Kidney (tissue), 11 donors: ENCODE data around the gene ZNG1A. TPM values are rescaled to one million over a fixed set of nuclear protein-coding genes. Genes with fewer than 3 reads are reported as not detected.
"Not testable (repeated sequence)": the region's sequence is repeated elsewhere in the genome, so short reads cannot be mapped to it uniquely, and the experiment has no call there.

Experiments used
- DNase-seq, 5 donors: peaks; one replicate each; pipeline ENCODE4 v3.0.0-alpha.2; 2013 to 2020
- FAIRE-seq: peaks from 2 replicates; lab custom pipeline; 2012; peaks lifted over from hg19 to GRCh38; lab: Jason Lieb, UNC
- H3K27ac ChIP-seq, 2 donors: one replicate each; pipeline ENCODE4 v1.7.0; 2013; ENCODE audit warnings: low read depth in 2 of 2, low read length in 2 of 2, inconsistent platforms in 1 of 2
- H3K27me3 ChIP-seq: one replicate; pipeline ENCODE4 v1.7.1; 2013; ENCODE audit warnings: low read length, inconsistent platforms; ENCODE audit not compliant: control insufficient read depth, insufficient read depth
- H3K36me3 ChIP-seq, 3 donors: one replicate each; pipeline versions ENCODE4 v1.7.0 to v1.7.1; 2013; ENCODE audit warnings: low read length in 3 of 3, control low read depth in 1 of 3, inconsistent platforms in 1 of 3; ENCODE audit not compliant: insufficient read depth in 3 of 3, control insufficient read depth in 2 of 3
- H3K4me1 ChIP-seq, 3 donors: one replicate each; pipeline versions ENCODE4 v1.7.0 to v1.7.1; 2013; ENCODE audit warnings: low read length in 3 of 3, inconsistent platforms in 1 of 3, low read depth in 1 of 3; ENCODE audit not compliant: control insufficient read depth in 2 of 3, insufficient read depth in 2 of 3
- H3K4me3 ChIP-seq, 3 donors: one replicate each; pipeline versions ENCODE4 v1.7.0 to v1.8.1; 2013; ENCODE audit warnings: low read length in 3 of 3, control low read depth in 1 of 3, inconsistent platforms in 1 of 3
- H3K9ac ChIP-seq, 3 donors: one replicate each; pipeline versions ENCODE4 v1.7.0 to v1.7.1; 2013; ENCODE audit warnings: low read length in 3 of 3, control low read depth in 1 of 3, inconsistent platforms in 1 of 3
- H3K9me3 ChIP-seq, 3 donors: one replicate each; pipeline versions ENCODE4 v1.7.0 to v1.7.1; 2013; ENCODE audit warnings: low read length in 3 of 3, control low read depth in 1 of 3, inconsistent platforms in 1 of 3; ENCODE audit not compliant: control insufficient read depth in 2 of 3, insufficient read depth in 1 of 3
- intact Hi-C: fragments of 100-400 bp; cut with DNase I; formaldehyde crosslinking; loops from one replicate; pipeline ENCODE4 v1.11.1; 2022
- polyA plus RNA-seq: library from polyadenylated mRNA; stranded (reverse); fragments of 350-450 nt; fragmentation: Illumina TruSeq; extraction: RNeasy Lipid Tissue Mini Kit (QIAGEN cat#74804); gene quantifications from one replicate; pipeline ENCODE4 v1.2.3, GENCODE V29; 2014; ENCODE audit warnings: low read depth, low replicate concordance; ENCODE audit not compliant: insufficient read depth
- total RNA-seq: library from RNA; stranded (reverse); fragmentation: NEBNext Ultra II Directional; extraction: Animal tissue kit (Norgen Biotek cat#: 25700); gene quantifications from one replicate; pipeline ENCODE4 v1.2.1, GENCODE V29; 2021
- donor health status: control.
- donor health status: control.
- donor health status: DM: yes; HTN: yes; CAD: no.
- donor health status: Normal renal cell carcinoma (clear cell type).

The ZNG1A gene
- total and polyA plus RNA-seq, 2 donors from 2014 or later: 32.7 to 58.0 TPM

DNA sequence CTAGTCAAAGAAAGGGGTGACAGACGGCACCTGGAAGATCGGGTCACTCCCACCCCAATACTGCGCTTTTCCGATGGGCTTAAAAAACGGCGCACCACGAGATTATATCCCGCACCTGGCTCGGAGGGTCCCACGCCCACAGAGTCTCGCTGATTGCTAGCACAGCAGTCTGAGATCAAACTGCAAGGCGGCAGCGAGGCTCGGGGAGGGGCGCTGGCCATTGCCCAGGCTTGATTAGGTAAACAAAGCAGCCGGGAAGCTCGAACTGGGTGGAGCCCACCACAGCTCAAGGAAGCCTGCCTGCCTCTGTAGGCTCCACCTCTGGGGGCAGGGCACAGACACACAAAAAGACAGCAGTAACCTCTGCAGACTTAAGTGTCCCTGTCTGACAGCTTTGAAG, 39.0 kb downstream of the ZNG1A start:
- FAIRE-seq, H3K4me3 ChIP-seq, H3K36me3 ChIP-seq, H3K4me1 ChIP-seq, intact Hi-C loops, H3K27me3 ChIP-seq, H3K27ac ChIP-seq, H3K9ac ChIP-seq, H3K9me3 ChIP-seq: not testable (repeated sequence)
- DNase-seq: peak in 1 of 5 donors; percentile 44

DNA sequence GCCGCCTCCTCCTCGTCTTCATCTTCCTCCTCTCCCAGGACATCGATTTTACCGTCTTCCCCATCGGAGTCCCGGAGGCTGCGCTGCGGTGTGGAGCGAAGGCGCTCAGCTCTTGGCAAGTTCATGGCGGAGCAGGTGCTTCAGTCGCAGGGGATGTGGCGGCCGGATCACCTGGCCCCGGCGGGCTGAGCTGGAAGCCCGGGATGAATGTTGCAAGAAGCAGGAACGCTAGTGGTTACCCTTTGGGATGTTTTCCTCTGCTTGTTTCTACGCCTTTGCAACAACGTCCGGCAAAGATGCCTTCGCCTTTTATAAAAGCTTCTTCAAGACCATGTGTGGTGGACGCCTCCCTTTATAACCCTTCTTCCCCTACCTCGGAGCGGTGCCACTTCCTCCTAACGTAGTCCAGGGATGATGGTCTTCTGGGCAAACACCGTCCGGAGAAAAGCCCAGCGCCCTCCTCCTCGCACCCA, 60.8 kb downstream of the ZNG1A start, which contains the start of gene FOXD4:
Gene FOXD4 (minus strand): TSS at position 423 of the 473 bp plus-strand sequence. CDS start 298 bp downstream, at position 125.
- H3K36me3 ChIP-seq, H3K4me1 ChIP-seq, H3K4me3 ChIP-seq, intact Hi-C loops, H3K9ac ChIP-seq, H3K9me3 ChIP-seq, H3K27ac ChIP-seq, FAIRE-seq: not testable (repeated sequence)
- H3K27me3 ChIP-seq: peaks cover 12% of the 10 kb centered on the region
- DNase-seq: peak in 1 of 5 donors; percentile 5

DNA sequence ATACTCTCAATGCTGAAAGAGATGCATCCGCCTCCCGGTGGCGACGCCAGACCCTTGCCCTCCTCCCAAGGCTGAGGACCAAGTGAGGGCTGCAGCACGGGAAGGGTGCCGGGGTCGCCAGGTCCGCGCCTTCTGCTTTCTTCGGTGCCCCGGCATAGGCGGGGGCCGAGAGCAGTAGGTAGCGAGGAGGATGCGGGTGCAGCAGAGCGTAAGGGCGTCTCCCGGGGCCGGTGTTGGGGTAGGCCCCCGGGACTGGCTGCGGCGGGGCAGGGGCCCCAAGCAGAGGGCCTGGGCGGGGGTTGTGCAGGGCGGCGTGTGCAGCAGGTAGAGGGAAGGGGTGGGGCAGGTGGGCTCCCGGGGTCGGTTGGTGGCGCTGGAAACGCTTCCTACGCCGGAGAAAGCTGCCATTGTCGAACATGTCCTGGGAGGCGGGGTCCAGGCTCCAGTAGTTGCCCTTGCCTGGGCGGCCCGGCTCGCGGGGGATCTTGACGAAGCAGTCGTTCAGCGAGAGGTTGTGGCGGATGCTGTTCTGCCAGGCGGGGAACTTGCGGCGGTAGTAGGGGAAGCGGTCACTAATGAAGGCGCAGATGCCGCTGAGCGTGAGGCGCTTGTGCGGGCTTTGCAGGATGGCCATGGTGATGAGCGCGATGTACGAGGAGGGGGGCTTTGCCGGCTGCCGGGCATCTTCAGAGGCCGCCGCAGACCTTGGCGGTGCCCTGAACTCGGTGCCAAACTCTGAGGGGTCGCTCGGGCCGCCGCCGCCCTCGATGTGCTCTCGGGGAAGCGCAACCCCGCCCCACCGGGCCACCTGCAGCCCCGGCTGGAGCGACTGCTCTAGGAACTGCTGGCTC, 61.5 kb downstream of the ZNG1A start:
- H3K9me3 ChIP-seq, intact Hi-C loops, H3K9ac ChIP-seq, H3K27ac ChIP-seq, H3K4me1 ChIP-seq, FAIRE-seq, H3K4me3 ChIP-seq, H3K36me3 ChIP-seq: not testable (repeated sequence)
- DNase-seq: peak in 3 of 5 donors; percentile 21 to 78 (median 40)
- peaks cover 18% of the 10 kb centered on the region for H3K27me3 ChIP-seq

DNA sequence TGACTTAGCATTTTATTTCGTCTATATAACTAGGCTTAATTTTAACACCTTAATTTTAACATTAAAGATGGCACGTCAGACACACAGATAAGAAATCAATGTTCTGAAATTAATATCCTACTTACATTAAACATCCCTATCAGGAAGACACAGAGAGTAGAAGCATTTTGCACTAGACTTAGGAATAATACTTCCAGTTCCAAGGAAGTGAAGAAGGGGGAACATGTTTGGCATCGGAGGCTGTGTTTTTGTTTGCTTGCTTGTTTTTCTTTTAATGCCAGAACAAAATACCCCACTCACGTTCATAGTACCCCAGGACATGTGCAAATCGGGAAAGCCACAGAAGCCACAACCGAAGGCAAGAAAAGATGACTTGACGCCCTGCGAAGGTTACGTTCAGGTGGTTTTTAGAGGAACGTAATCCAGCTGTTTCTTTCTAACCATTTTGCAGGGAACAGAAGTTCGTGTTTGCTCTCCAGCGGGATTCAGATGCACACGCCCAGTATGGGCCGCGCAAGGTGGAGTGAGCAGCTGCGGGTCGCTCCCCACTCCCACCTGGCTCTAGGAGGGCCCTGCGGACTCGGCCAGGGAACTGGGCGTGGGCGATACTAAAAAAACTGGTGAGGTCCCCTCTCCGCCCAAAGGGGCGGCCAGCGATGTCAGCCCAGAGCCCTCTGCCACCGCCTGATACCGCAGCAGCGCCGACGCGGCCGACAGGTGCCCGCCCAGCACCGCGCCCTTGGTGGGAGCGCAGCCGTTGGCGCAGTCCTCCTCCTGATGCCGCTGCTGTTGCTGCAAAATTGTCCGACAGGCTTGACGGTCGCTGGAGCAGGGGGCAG, 62.4 kb downstream of the ZNG1A start:
- H3K4me1 ChIP-seq, H3K9me3 ChIP-seq, H3K36me3 ChIP-seq, intact Hi-C loops, H3K4me3 ChIP-seq, H3K9ac ChIP-seq, FAIRE-seq, H3K27ac ChIP-seq: not testable (repeated sequence)
- DNase-seq: peak in 2 of 5 donors; percentile 13 to 63
- peaks cover 20% of the 10 kb centered on the region for H3K27me3 ChIP-seq

DNA sequence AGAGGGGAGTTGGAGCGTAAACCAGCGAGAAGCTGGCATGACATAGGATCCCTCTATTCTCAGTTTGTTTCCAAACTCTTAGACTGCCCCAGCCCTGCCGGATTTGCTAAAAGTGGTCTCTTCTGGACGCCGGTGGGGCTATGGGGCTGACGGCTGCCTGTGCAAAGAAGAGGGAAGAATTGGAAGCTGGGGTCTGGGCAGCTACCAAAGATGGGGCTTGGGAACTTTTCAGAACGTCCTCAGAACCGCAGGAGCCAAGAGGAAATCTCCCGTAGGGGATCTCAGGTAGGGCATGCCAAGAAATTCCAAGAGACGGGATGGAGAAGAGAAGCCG, 63.8 kb downstream of the ZNG1A start:
- DNase-seq, FAIRE-seq, intact Hi-C loops, H3K27ac ChIP-seq, H3K9ac ChIP-seq, H3K4me1 ChIP-seq, H3K4me3 ChIP-seq, H3K9me3 ChIP-seq, H3K36me3 ChIP-seq: not testable (repeated sequence)
- H3K27me3 ChIP-seq: peaks cover 20% of the 10 kb centered on the region

DNA sequence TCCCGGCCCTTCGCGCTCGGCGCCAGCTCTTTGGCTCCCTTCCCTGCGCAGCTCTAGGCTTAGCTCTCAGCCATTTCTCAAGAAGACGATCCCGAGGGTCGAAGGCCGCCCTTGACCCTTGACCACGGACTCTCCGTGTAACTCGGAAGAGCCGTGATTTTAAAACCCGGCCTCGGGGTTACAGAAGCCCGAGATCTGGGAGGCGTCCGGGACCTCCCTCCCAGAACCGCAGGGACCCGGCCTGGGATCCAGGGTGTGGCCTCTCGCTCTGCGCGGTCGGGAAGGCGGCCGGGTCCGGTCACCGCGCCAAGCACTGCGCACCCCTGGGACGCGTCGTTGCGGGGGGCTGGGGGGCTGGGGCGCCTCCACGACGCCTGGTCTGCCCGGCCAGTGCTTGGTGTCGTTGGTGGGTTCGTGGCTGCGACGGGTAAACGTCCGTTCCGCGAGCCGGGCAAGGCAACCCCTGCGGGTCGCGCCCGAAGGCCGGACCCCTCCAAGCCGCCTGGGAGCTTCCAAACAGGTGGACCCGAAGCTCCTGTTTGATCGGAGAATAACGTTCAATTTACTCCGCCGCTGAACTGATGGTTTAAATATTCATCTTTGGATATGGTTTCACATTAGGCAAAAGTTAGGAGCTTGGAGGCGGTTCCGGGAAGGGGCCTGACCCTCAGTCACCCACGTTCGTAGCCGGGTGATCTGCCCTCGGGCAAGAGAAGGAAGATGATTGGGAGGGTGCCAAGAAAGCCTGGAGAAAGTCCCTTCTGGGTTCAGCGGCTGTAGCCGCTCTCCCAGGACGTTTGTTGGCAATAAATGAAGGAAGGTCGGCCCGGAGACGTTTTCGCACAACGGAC, 64.4 kb downstream of the ZNG1A start:
- H3K27ac ChIP-seq, H3K4me1 ChIP-seq, H3K9me3 ChIP-seq, H3K9ac ChIP-seq, intact Hi-C loops, H3K36me3 ChIP-seq, FAIRE-seq: not testable (repeated sequence)
- Histone ChIP-seq H3K27me3 (peaks cover 24% of the 10 kb centered on the region), H3K4me3 (peak overlapping the region in 1 of 3 donors; percentile 29)
- DNase-seq: peak; percentile 40 to 71 (median 50)

DNA sequence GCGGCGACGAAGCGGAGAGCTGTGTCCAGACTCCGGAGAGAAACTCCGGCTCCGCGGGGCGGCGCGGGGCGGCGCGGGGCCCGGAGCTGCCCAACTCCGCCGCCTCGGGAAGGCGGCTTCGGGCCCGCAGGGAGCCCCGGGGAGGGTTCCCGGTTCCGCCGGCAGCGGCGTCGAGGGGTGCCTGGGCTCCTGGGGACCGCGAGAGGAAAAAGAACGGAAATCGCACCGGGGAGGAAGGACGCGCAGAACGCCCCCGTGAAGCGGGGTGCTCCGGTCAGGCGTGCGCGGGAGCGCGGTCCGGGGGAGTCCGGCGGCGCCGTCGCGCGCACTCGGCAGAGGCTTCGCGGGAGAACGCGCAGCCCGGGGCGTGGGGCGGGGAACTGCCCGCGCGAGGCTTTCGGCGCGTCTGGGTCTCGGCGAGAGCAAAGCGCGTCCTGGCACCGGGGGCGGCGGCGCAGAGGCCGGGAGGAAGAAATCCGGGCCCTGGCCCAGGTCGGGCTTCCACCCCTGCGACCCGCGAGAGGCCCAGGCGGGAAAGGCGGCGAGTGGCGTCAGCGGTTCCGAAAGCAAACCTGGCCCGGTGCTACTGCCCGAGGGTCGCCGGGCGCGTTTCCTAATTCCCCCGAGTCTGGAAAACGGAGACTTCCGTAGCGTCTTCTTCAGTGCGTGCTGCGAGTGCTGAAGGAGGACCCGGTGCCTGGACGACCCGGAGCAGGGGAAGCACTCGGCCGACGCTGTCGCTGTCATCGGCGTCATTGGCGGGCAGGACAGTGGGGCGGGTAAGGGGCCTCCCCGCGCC, 65.2 kb downstream of the ZNG1A start:
- Histone ChIP-seq H3K27me3 (peaks cover 28% of the 10 kb centered on the region), H3K4me3 (peak overlapping the region in 1 of 3 donors; percentile 29)
- H3K9me3 ChIP-seq, H3K27ac ChIP-seq, H3K36me3 ChIP-seq, H3K9ac ChIP-seq, FAIRE-seq, intact Hi-C loops, H3K4me1 ChIP-seq: not testable (repeated sequence)
- DNase-seq: peak; percentile 23 to 77 (median 65)
